K562 (cell line): ENCODE measurements around the gene ZNF98. TPM values are rescaled to one million over a fixed set of nuclear protein-coding genes. Genes with fewer than 3 reads are reported as not detected.

ENCODE experiments used
- ATF3 ChIP-seq, 2 experiments: fragments of 450-650 bp in 1 of 2; sonication (generic) in 1 of 2; formaldehyde crosslinking in 1 of 2; IDR thresholded peaks in 1 of 2; conservative IDR thresholded peaks in 1 of 2; 2 replicates each; pipeline versions ENCODE4 v1.6.1 to v1.8.1; 2016 to 2023; ENCODE audit warnings: mild to moderate bottlenecking in 2 of 2, moderate library complexity in 2 of 2, inconsistent platforms in 1 of 2, missing genetic modification reagents in 1 of 2
- CXXC5 ChIP-seq: fragments of 250-450 bp; sonication (Bioruptor Pico); IDR thresholded peaks from 2 replicates; pipeline ENCODE4 v1.8.0; 2022; ENCODE audit warnings: inconsistent platforms, mild to moderate bottlenecking, moderate library complexity
- ZHX1 ChIP-seq: fragments of 150-350 bp; conservative IDR thresholded peaks from 2 replicates; pipeline ENCODE4 v1.6.1; 2014; ENCODE audit warnings: low read length
- ZNF224 ChIP-seq: sonication (generic); formaldehyde crosslinking; IDR thresholded peaks from 2 replicates; pipeline ENCODE4 v1.8.0; 2022; ENCODE audit warnings: mild to moderate bottlenecking, missing genetic modification reagents
- ZNF518B ChIP-seq: fragments of 250-450 bp; sonication (Bioruptor Pico); IDR thresholded peaks from 2 replicates; pipeline ENCODE4 v1.5.0; 2021; ENCODE audit warnings: mild to moderate bottlenecking, moderate library complexity
- ZNF639 ChIP-seq, 2 experiments: fragments of 200-800 bp in 1 of 2; sonication (Bioruptor generic) in 1 of 2; sonication (generic) in 1 of 2; formaldehyde crosslinking in 1 of 2; IDR thresholded peaks in 1 of 2; conservative IDR thresholded peaks in 1 of 2; 2 replicates each; pipeline versions ENCODE4 v1.5.0 to v1.6.1; 2016 to 2020; ENCODE audit warnings: missing compliant biosample characterization in 1 of 2, missing genetic modification characterization in 1 of 2, missing genetic modification reagents in 1 of 2
- ZNF830 ChIP-seq: fragments of 250-450 bp; sonication (Bioruptor Pico); IDR thresholded peaks from 2 replicates; pipeline ENCODE4 v1.5.0; 2021; ENCODE audit warnings: mild to moderate bottlenecking
- polyA plus RNA-seq, 8 experiments: library from polyadenylated mRNA; depleted of rRNA in 4 of 8; stranded (reverse) in 5 of 8; unstranded in 3 of 8; fragments of >200 nt; fragmentation: Nextera tagmentation in 2 of 8; fragmentation: Illumina TruSeq in 1 of 8; extraction: Ambion mirVana in 2 of 8; extraction: Trizol in 1 of 8; gene quantifications; 2 replicates each; pipeline versions ENCODE4 v1.2.1 to v1.2.3, GENCODE V29; 2011 to 2014; ENCODE audit warnings: inconsistent platforms in 1 of 8, missing spikeins in 1 of 8
- small RNA-seq: library from RNA; depleted of rRNA; stranded (forward); fragments of <200 nt; gene quantifications from one replicate; pipeline ENCODE3, GENCODE V24; 2014
- total RNA-seq, 7 experiments: library from RNA; depleted of rRNA in 6 of 7; stranded (reverse); fragments of >200 nt in 6 of 7; fragmentation: Illumina TruSeq in 2 of 7; extraction: Trizol in 2 of 7; gene quantifications; 2 replicates each; pipeline versions ENCODE4 v1.2.1 to v1.2.3, GENCODE V29; 2011 to 2021; ENCODE audit warnings: low replicate concordance in 1 of 7

Gene ZNF98
- total and polyA plus RNA-seq, 9 of the 15 experiments (the other 6 are each of a cell fraction or from before 2014, with no cell fraction given) = 0.14 to 0.40 TPM; not detected in 7

GRCh38 chr19:22354665-22355064 lies 67.5 kb downstream of the ZNF98 start (continued):
- TF ChIP-seq ZNF224 = no peak
- TF ChIP-seq ZNF830 (CRISPR knock-in tag) = no peak
- no peak for TF ChIP-seq ZNF518B (CRISPR knock-in tag)
- no peak for TF ChIP-seq ZNF639 (CRISPR knock-in tag; conservative IDR thresholded peaks at IDR 0.05 in 1 of 2, IDR thresholded peaks at IDR 0.05 in 1 of 2)
- no peak for TF ChIP-seq ZHX1
- no peak for TF ChIP-seq ATF3 (IDR thresholded peaks at IDR 0.05)
- no peak for TF ChIP-seq ATF3 (CRISPR knock-in tag; conservative IDR thresholded peaks at IDR 0.05)
- no peak for TF ChIP-seq CXXC5 (CRISPR knock-in tag)

Small RNAs within 50 kb of the gene (small RNA-seq; reads per million reads assigned to genes)
- not detected for gene AC011494.1

Other genes with a start within 250 kb of the ZNF98 start
- gene ZNF676, start 225.4 kb downstream of the ZNF98 start, total RNA-seq (2014; rRNA removed) = 0.24 TPM in 1 of 2 replicates, not detected in the other
- 0.29 and 0.41 TPM in 2 replicates for gene ZNF676, start 225.4 kb downstream of the ZNF98 start, total RNA-seq (2014; rRNA removed; fragmentation: Illumina TruSeq; extraction: Trizol)
- 0.38 and 0.43 TPM in 2 replicates for gene ZNF676, start 225.4 kb downstream of the ZNF98 start, total RNA-seq (2015; rRNA removed; fragmentation: Illumina TruSeq; extraction: Trizol)
- gene ZNF676, start 225.4 kb downstream of the ZNF98 start, total RNA-seq (2021) = 0.16 and 0.22 TPM in 2 replicates
- gene ZNF676, start 225.4 kb downstream of the ZNF98 start, polyA plus RNA-seq (2011; rRNA removed) = 0.06 TPM in 1 of 2 replicates, not detected in the other
- gene ZNF676, start 225.4 kb downstream of the ZNF98 start, polyA plus RNA-seq (2014; fragmentation: Illumina TruSeq; extraction: Trizol) = 0.24 and 0.25 TPM in 2 replicates
- gene ZNF676, start 225.4 kb downstream of the ZNF98 start, polyA plus RNA-seq (2014; fragmentation: Nextera tagmentation; extraction: Ambion mirVana) = under 1 TPM in 1 of 2 experiments, not detected in 1; 0.10 TPM
- gene ZNF676, start 225.4 kb downstream of the ZNF98 start, polyA plus RNA-seq (2014; rRNA removed) = 0.05 and 0.29 TPM in 2 replicates
- gene ZNF729, start 135.9 kb downstream of the ZNF98 start, total RNA-seq (2014; rRNA removed) = not detected in 2 replicates
- gene ZNF729, start 135.9 kb downstream of the ZNF98 start, total RNA-seq (2014; rRNA removed; fragmentation: Illumina TruSeq; extraction: Trizol) = not detected in 2 replicates
- gene ZNF729, start 135.9 kb downstream of the ZNF98 start, total RNA-seq (2015; rRNA removed; fragmentation: Illumina TruSeq; extraction: Trizol) = not detected in 2 replicates
- not detected in 2 replicates for gene ZNF729, start 135.9 kb downstream of the ZNF98 start, total RNA-seq (2021)
- gene ZNF729, start 135.9 kb downstream of the ZNF98 start, polyA plus RNA-seq (2011; rRNA removed) = not detected in 2 replicates
- gene ZNF729, start 135.9 kb downstream of the ZNF98 start, polyA plus RNA-seq (2014; fragmentation: Illumina TruSeq; extraction: Trizol) = not detected in 2 replicates
- gene ZNF729, start 135.9 kb downstream of the ZNF98 start, polyA plus RNA-seq (2014; fragmentation: Nextera tagmentation; extraction: Ambion mirVana) = not detected
- not detected in 2 replicates for gene ZNF729, start 135.9 kb downstream of the ZNF98 start, polyA plus RNA-seq (2014; rRNA removed)
- 0.08 TPM in 1 of 2 replicates, not detected in the other for gene ZNF492, start 212.0 kb upstream of the ZNF98 start, total RNA-seq (2014; rRNA removed)
- 0.11 and 0.16 TPM in 2 replicates for gene ZNF492, start 212.0 kb upstream of the ZNF98 start, total RNA-seq (2014; rRNA removed; fragmentation: Illumina TruSeq; extraction: Trizol)
- gene ZNF492, start 212.0 kb upstream of the ZNF98 start, total RNA-seq (2015; rRNA removed; fragmentation: Illumina TruSeq; extraction: Trizol) = 0.04 and 0.11 TPM in 2 replicates
- 0.07 and 0.13 TPM in 2 replicates for gene ZNF492, start 212.0 kb upstream of the ZNF98 start, total RNA-seq (2021)
- gene ZNF492, start 212.0 kb upstream of the ZNF98 start, polyA plus RNA-seq (2011; rRNA removed) = 0.14 and 0.22 TPM in 2 replicates
- gene ZNF492, start 212.0 kb upstream of the ZNF98 start, polyA plus RNA-seq (2014; fragmentation: Illumina TruSeq; extraction: Trizol) = 0.10 and 0.13 TPM in 2 replicates
- gene ZNF492, start 212.0 kb upstream of the ZNF98 start, polyA plus RNA-seq (2014; fragmentation: Nextera tagmentation; extraction: Ambion mirVana) = under 1 TPM; 0.01 TPM
- 0.05 TPM in 1 of 2 replicates, not detected in the other for gene ZNF492, start 212.0 kb upstream of the ZNF98 start, polyA plus RNA-seq (2014; rRNA removed)